DND-41 (cell line): ENCODE data around the gene GSX1.
"Not testable (repeated sequence)": the region's sequence is repeated elsewhere in the genome, so short reads cannot be mapped to it uniquely, and the experiment has no call there.

Experiments
- ATAC-seq: fragments of 200-7000 bp; cut with Tn5 transposase; 3 replicates; pipeline ENCODE4 v1.9.1; 2021; ENCODE audit warnings: low read depth; ENCODE audit not compliant: insufficient read depth
- DNase-seq: peaks from one replicate; pipeline ENCODE4 v3.0.0-alpha.2; 2020
- H2AFZ ChIP-seq: 2 replicates; pipeline ENCODE4 v1.6.0; 2012; ENCODE audit warnings: low read depth, low read length
- H3K27ac ChIP-seq: 2 replicates; pipeline ENCODE4 v1.5.1; 2012; ENCODE audit warnings: low read length, inconsistent platforms
- H3K27me3 ChIP-seq: fragments of 200-600 bp; sonication (generic); 2 replicates; pipeline ENCODE4 v1.6.0; 2012; ENCODE audit warnings: low read length, mild to moderate bottlenecking, inconsistent platforms; ENCODE audit not compliant: insufficient read depth, poor library complexity
- H3K36me3 ChIP-seq: 2 replicates; pipeline ENCODE4 v1.5.1; 2012; ENCODE audit warnings: low read length, inconsistent platforms; ENCODE audit not compliant: insufficient read depth
- H3K4me1 ChIP-seq: 2 replicates; pipeline ENCODE4 v1.5.1; 2012; ENCODE audit warnings: mild to moderate bottlenecking, low read length; ENCODE audit not compliant: insufficient read depth
- H3K4me2 ChIP-seq: 2 replicates; pipeline ENCODE4 v1.6.0; 2012; ENCODE audit warnings: mild to moderate bottlenecking, moderate library complexity, low read length, inconsistent platforms; ENCODE audit not compliant: insufficient read depth
- H3K4me3 ChIP-seq, 2 experiments: fragments of 200-600 bp in 1 of 2; shearing (Covaris generic) in 1 of 2; 2 replicates each; pipeline ENCODE4 v1.5.1; 2012 to 2016; ENCODE audit warnings: inconsistent platforms in 2 of 2, low read length in 2 of 2, mild to moderate bottlenecking in 2 of 2, low read depth in 1 of 2, moderate library complexity in 1 of 2
- H3K79me2 ChIP-seq: 2 replicates; pipeline ENCODE4 v1.6.0; 2012; ENCODE audit warnings: low read length, inconsistent platforms; ENCODE audit not compliant: insufficient read depth
- H3K9ac ChIP-seq: 2 replicates; pipeline ENCODE4 v1.6.0; 2012; ENCODE audit warnings: low read depth, mild to moderate bottlenecking, inconsistent platforms, low read length, moderate library complexity
- H3K9me3 ChIP-seq: 2 replicates; pipeline ENCODE4 v1.5.1; 2012; ENCODE audit warnings: low read length, moderate library complexity, mild to moderate bottlenecking, inconsistent platforms; ENCODE audit not compliant: insufficient read depth, severe bottlenecking
- H4K20me1 ChIP-seq: 2 replicates; pipeline ENCODE4 v1.6.0; 2012; ENCODE audit warnings: low read length; ENCODE audit not compliant: insufficient read depth
- CTCF ChIP-seq: IDR thresholded peaks from 2 replicates; pipeline ENCODE4 v1.5.1; 2012; ENCODE audit warnings: borderline replicate concordance, low read length, moderate library complexity, mild to moderate bottlenecking; ENCODE audit not compliant: poor library complexity, severe bottlenecking; ENCODE audit errors: extremely low read depth
- EZH2 ChIP-seq: IDR thresholded peaks from 3 replicates; pipeline ENCODE4 v1.6.1; 2012; ENCODE audit warnings: borderline replicate concordance, low read depth, mild to moderate bottlenecking, moderate library complexity, low read length, inconsistent platforms; ENCODE audit not compliant: severe bottlenecking

Gene GSX1

GRCh38 chr13:27808851-27809550 is 16.7 kb downstream of the GSX1 start:
- TF ChIP-seq CTCF, result no peak
- no peak for TF ChIP-seq EZH2
- no peaks in the 10 kb centered on the region for H4K20me1 ChIP-seq
- no peak overlapping the region for H3K4me2 ChIP-seq
- no peak overlapping the region for H3K4me3 ChIP-seq
- ATAC-seq (no peak), DNase-seq (no peak)
- no peak overlapping the region for H2AFZ ChIP-seq
- H3K79me2 ChIP-seq, result no peaks in the 10 kb centered on the region
- peaks cover 12% of the 10 kb centered on the region for H3K27me3 ChIP-seq
- no peaks in the 10 kb centered on the region for H3K36me3 ChIP-seq
- H3K4me1 ChIP-seq, result no peaks in the 10 kb centered on the region
- H3K27ac ChIP-seq, result no peak overlapping the region
- no peak overlapping the region for H3K9ac ChIP-seq
- H3K9me3 ChIP-seq, result no peaks in the 10 kb centered on the region

- no peak overlapping the region for H3K4me2 ChIP-seq
- TF ChIP-seq CTCF, result no peak
- TF ChIP-seq EZH2, result no peak
- H3K4me3 ChIP-seq, result no peak overlapping the region
- no peaks in the 10 kb centered on the region for H3K79me2 ChIP-seq
- no peaks in the 10 kb centered on the region for H3K9me3 ChIP-seq
- peaks cover 7% of the 10 kb centered on the region for H3K27me3 ChIP-seq
- H3K9ac ChIP-seq, result no peak overlapping the region
- H3K27ac ChIP-seq, result no peak overlapping the region
- no peak for DNase-seq
- H3K4me1 ChIP-seq, result no peaks in the 10 kb centered on the region
- no peaks in the 10 kb centered on the region for H3K36me3 ChIP-seq
- H2AFZ ChIP-seq, result no peak overlapping the region
- no peaks in the 10 kb centered on the region for H4K20me1 ChIP-seq
- no peak for ATAC-seq
These were observed 17.7 kb downstream of the GSX1 start for GRCh38 chr13:27810009-27810408.

GRCh38 chr13:27810461-27810860 is 18.2 kb downstream of the GSX1 start:
- Histone ChIP-seq H3K27me3 (peaks cover 7% of the 10 kb centered on the region), H3K4me3 (no peak overlapping the region), H3K4me2 (no peak overlapping the region), H3K9ac (no peak overlapping the region), H3K36me3 (no peaks in the 10 kb centered on the region), H2AFZ (no peak overlapping the region), H3K9me3 (no peaks in the 10 kb centered on the region), H4K20me1 (no peaks in the 10 kb centered on the region), H3K4me1 (no peaks in the 10 kb centered on the region), H3K79me2 (no peaks in the 10 kb centered on the region), H3K27ac (no peak overlapping the region)
- TF ChIP-seq EZH2 (no peak), CTCF (no peak)
- ATAC-seq, result no peak
- no peak for DNase-seq

GRCh38 chr13:27813826-27814225 is 21.5 kb downstream of the GSX1 start:
- H3K36me3 ChIP-seq, result no peaks in the 10 kb centered on the region
- H3K27me3 ChIP-seq, result no peaks in the 10 kb centered on the region
- no peaks in the 10 kb centered on the region for H3K9me3 ChIP-seq
- no peaks in the 10 kb centered on the region for H4K20me1 ChIP-seq
- H2AFZ ChIP-seq, result no peak overlapping the region
- TF ChIP-seq CTCF (no peak), EZH2 (no peak)
- H3K27ac ChIP-seq, result no peak overlapping the region
- no peaks in the 10 kb centered on the region for H3K79me2 ChIP-seq
- no peaks in the 10 kb centered on the region for H3K4me1 ChIP-seq
- no peak overlapping the region for H3K9ac ChIP-seq
- H3K4me2 ChIP-seq, result no peak overlapping the region
- no peak overlapping the region for H3K4me3 ChIP-seq
- DNase-seq (no peak), ATAC-seq (no peak)

- H2AFZ ChIP-seq, H3K27me3 ChIP-seq, H3K79me2 ChIP-seq: not testable (repeated sequence)
These were observed 25.5 kb downstream of the GSX1 start for GRCh38 chr13:27817832-27818231.

More at GRCh38 chr13:27817832-27818231, 25.5 kb downstream of the GSX1 start:
- H4K20me1 ChIP-seq, H3K4me2 ChIP-seq, H3K4me1 ChIP-seq, H3K36me3 ChIP-seq, H3K9me3 ChIP-seq, H3K27ac ChIP-seq, H3K9ac ChIP-seq, ATAC-seq, DNase-seq, H3K4me3 ChIP-seq: not testable (repeated sequence)
